ENCODE measurements around the gene SAA1. TPM values are rescaled to one million over a fixed set of nuclear protein-coding genes. Genes with fewer than 3 reads are reported as not detected.

SAA1 gene
- total RNA-seq, 1 donor from 2014 or later: not detected

DNA sequence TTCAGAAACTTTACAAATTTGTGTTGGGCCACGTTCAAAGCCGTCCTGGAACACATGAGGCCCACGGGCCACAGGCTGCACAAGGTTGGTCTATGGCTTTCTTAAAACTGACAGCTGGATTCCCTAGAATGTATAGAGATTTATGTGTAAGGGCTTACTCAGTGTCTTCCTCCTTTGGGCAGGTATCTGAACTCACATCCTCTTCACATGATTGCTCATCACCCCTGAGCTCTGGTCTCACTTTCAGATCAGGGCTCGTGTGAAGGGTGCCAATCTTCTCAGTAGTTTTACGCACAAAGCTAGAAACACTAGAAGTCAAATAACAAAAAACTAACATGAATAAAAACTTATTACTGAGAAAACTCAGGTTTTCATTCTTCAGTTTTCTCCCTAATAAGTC is 28.8 kb downstream of the SAA1 start:
- Mint-ChIP-seq H3K4me1 (ENCODE audit: unreplicated experiment) (no peaks in the 10 kb centered on the region), H3K27ac (no peak overlapping the region), H3K9me3 (no peaks in the 10 kb centered on the region), H3K36me3 (peaks cover 39% of the 10 kb centered on the region), H3K27me3 (no peaks in the 10 kb centered on the region), H3K4me3 (no peak overlapping the region)
- TF ChIP-seq, protein P1, sequence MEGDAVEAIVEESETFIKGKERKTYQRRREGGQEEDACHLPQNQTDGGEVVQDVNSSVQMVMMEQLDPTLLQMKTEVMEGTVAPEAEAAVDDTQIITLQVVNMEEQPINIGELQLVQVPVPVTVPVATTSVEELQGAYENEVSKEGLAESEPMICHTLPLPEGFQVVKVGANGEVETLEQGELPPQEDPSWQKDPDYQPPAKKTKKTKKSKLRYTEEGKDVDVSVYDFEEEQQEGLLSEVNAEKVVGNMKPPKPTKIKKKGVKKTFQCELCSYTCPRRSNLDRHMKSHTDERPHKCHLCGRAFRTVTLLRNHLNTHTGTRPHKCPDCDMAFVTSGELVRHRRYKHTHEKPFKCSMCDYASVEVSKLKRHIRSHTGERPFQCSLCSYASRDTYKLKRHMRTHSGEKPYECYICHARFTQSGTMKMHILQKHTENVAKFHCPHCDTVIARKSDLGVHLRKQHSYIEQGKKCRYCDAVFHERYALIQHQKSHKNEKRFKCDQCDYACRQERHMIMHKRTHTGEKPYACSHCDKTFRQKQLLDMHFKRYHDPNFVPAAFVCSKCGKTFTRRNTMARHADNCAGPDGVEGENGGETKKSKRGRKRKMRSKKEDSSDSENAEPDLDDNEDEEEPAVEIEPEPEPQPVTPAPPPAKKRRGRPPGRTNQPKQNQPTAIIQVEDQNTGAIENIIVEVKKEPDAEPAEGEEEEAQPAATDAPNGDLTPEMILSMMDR (conservative IDR thresholded peaks at IDR 0.05): no peak
- DNase-seq (ENCODE audit: extremely low spot score, unreplicated experiment): no peak

DNA sequence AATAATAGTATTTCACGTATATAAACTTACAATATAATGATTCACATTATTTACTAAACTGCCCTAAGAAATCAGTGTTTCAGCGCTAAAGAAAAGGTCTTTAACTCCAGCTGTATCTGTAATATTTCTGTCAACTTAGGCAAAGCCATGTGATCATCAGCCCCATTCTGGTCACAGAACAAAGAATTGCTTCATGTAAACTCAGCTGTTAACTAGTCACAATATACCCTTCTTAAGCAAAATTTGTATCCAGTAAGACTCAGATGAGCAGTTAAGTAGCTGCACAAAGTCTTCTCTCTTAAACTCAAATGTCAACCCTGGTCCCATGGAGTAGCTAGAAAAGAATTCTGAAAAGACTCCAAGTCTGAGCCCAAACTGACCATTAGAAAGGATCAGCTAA is 29.3 kb downstream of the SAA1 start:
- no peak for DNase-seq (ENCODE audit: extremely low spot score, unreplicated experiment)
- H3K9me3 Mint-ChIP-seq: no peaks in the 10 kb centered on the region
- peaks cover 40% of the 10 kb centered on the region for H3K36me3 Mint-ChIP-seq
- TF ChIP-seq, protein P1 (conservative IDR thresholded peaks at IDR 0.05): no peak
- H3K4me1 Mint-ChIP-seq (ENCODE audit: unreplicated experiment): no peaks in the 10 kb centered on the region
- H3K27me3 Mint-ChIP-seq: no peaks in the 10 kb centered on the region
- H3K4me3 Mint-ChIP-seq: no peak overlapping the region
- H3K27ac Mint-ChIP-seq: no peak overlapping the region

DNA sequence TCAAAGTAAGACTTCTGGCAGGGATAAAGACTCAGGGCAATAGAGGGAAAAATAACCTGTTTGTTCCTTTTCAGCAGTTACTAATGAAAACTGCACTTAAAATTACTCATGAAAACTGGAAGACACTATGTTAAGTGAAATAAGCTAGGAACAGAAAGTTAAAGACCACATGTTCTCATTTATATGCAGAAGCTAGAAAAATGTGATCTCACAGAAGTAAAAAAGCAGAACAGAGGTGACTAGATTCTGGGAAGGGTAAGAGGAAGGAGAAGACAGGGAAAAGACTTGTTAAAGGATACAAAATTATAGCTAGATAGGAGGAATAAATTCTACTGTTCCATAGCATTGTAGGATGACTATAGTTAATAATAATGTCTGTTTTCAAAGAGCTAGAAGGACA is 33.7 kb downstream of the SAA1 start:
- H3K27me3 Mint-ChIP-seq: no peaks in the 10 kb centered on the region

DNA sequence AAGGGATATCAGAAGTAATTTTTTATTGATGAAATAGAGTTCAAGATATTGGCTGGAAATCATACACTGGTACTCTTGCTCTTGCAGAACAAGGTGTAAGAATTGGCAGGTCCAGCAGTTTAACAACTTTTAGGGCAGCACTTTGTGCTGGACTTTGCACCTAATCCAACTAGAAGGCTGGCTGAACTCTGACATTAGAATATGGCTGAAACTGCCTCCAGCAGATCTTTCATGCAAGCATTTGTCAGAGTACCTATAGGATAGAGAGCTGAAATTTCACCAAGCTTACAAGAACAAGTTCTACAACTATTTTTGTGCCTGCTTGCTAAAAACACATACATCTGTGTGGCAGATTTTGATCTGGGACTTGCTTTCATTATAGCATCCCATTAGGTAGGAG is 38.7 kb downstream of the SAA1 start:
- Mint-ChIP-seq H3K36me3 (peaks cover 28% of the 10 kb centered on the region), H3K4me1 (ENCODE audit: unreplicated experiment) (no peaks in the 10 kb centered on the region), H3K4me3 (peak overlapping the region; percentile 17), H3K27ac (peak overlapping the region; percentile 91), H3K27me3 (no peaks in the 10 kb centered on the region), H3K9me3 (no peaks in the 10 kb centered on the region)
- TF ChIP-seq, protein P1 (conservative IDR thresholded peaks at IDR 0.05): no peak
- DNase-seq (ENCODE audit: extremely low spot score, unreplicated experiment): no peak

More for the DNA sequence above, 33.7 kb downstream of the SAA1 start:
- Mint-ChIP-seq H3K9me3 (no peaks in the 10 kb centered on the region), H3K4me3 (no peak overlapping the region), H3K36me3 (peaks cover 36% of the 10 kb centered on the region), H3K4me1 (ENCODE audit: unreplicated experiment) (no peaks in the 10 kb centered on the region), H3K27ac (no peak overlapping the region)
- no peak for DNase-seq (ENCODE audit: extremely low spot score, unreplicated experiment)
- TF ChIP-seq, protein P1 (conservative IDR thresholded peaks at IDR 0.05): no peak

DNA sequence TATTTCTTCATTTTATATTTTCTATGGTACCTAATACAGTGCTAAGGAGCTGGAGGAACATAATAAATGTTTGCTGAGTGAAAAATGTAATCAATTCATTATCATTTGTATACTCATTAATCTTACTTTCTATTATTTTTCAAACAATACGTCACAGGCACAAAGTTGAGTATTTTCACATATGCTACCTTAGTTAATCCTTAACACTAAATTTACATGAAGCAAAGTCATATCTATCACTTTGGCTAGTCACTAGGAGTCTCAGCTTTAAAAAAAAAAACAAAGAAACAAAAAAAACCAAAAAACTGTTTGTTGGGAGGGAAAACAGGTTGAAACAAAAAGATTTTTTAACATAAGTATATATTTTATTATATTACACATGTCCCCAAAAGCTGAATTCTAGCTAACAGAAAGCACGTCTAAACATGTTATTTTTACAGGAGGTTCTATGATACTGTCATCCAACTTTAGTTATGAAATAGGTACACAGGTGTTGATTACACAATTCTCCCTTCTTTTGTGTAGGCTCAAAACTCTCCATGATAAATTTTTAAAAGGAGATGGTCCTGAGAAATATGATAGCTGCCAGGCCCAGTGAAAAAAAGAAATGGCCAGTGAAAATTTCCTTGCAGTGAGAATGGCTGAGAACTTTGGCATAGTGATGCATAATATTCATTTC is 41.5 kb downstream of the SAA1 start:
- Mint-ChIP-seq H3K36me3 (peaks cover 22% of the 10 kb centered on the region), H3K9me3 (no peaks in the 10 kb centered on the region), H3K27me3 (no peaks in the 10 kb centered on the region), H3K27ac (no peak overlapping the region), H3K4me3 (no peak overlapping the region), H3K4me1 (ENCODE audit: unreplicated experiment) (peaks cover 3% of the 10 kb centered on the region)
- TF ChIP-seq, protein P1 (conservative IDR thresholded peaks at IDR 0.05): no peak
- no peak for DNase-seq (ENCODE audit: extremely low spot score, unreplicated experiment)

Data from type B pancreatic cell (in vitro differentiated cells).